Astrocyte of the spinal cord (primary cell): ENCODE data around the gene KLF1.

Source experiments
- DNase-seq: peaks from one replicate; pipeline ENCODE4 v3.0.0; 2011; ENCODE audit warnings: low read depth, low spot score
- H3K4me3 ChIP-seq: 2 replicates; pipeline ENCODE4 v1.5.1; 2011; ENCODE audit warnings: low read depth, mild to moderate bottlenecking, low read length, moderate library complexity
- CTCF ChIP-seq: IDR thresholded peaks from 2 replicates; pipeline ENCODE4 v1.5.1; 2012; ENCODE audit warnings: low read depth, mild to moderate bottlenecking, low read length, inconsistent platforms
- in situ Hi-C: cut with HindIII; loops from 2 replicates; pipeline ENCODE4 v1.10.0; 2017; ENCODE audit warnings: low sequenced_read_pairs

Gene KLF1

DNA sequence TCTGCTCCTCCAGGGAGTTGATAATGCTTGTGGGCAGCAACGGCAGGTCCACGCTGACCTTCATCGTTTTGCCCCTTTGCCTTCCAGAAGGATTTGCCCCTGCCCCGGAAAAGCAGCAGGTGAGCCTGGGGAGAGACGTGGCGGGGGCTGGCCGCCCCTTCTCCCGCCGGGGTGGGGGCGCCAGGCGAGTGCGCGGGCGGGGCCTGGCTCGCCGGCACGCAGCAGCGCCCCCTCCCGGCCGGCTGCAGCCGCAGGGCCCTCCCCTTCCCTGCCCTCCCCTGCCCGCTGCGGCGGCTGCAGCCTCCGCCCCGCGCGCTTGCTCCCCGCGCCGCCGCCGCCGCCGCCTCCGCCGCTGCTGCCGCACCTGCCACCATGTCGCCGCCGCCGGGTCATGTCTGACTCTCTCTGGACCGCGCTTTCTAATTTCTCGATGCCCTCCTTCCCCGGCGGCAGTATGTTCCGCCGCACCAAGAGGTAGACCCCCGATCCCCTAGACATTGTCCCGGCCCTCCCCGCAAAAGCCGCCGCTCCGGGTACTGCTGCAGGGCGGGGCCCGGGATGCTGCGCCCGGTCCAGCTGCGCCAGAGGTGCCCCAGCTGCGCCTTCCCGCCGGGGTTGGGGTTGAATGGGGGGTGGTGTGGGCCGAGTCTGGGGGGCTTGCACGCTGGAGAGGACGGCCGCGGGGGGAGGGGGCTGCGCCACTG lies 48.7 kb downstream of the KLF1 start, which contains the start of gene MAST1:
TSS of gene MAST1 (plus strand) at position 334 of the 704 bp plus-strand sequence. CDS start at position 392, 58 bp downstream.
- H3K4me3 ChIP-seq: peak within 1 kb of the TSS; percentile 12
- in situ Hi-C loops: no loop called here
- peak; percentile 35 for TF ChIP-seq CTCF
- DNase-seq: no peak

GRCh38 chr19:12837225-12837624 lies 49.8 kb downstream of the KLF1 start:
- no peak for TF ChIP-seq CTCF
- no peak overlapping the region for H3K4me3 ChIP-seq
- in situ Hi-C loops: no loop called here
- DNase-seq: no peak

- DNase-seq: no peak
- no peak for TF ChIP-seq CTCF
- H3K4me3 ChIP-seq: no peak overlapping the region
- in situ Hi-C loops: no loop called here
Observed at GRCh38 chr19:12836529-12836863, 50.5 kb downstream of the KLF1 start.

GRCh38 chr19:12834976-12835757 lies 51.8 kb downstream of the KLF1 start:
- no peak for TF ChIP-seq CTCF
- no peak overlapping the region for H3K4me3 ChIP-seq
- DNase-seq: no peak
- in situ Hi-C loops: no loop called here

GRCh38 chr19:12834566-12834943 lies 52.4 kb downstream of the KLF1 start, which contains the start of gene RTBDN:
TSS of gene RTBDN (minus strand) at chr19:12834579. CDS start at chr19:12829979, 4,600 bp downstream.
- in situ Hi-C loops: no loop called here
- H3K4me3 ChIP-seq: peak within 1 kb of the TSS; percentile 31
- DNase-seq: no peak
- no peak for TF ChIP-seq CTCF
